Testis (tissue), 3 donors: Measurements from ENCODE around the gene VPS52. TPM values are rescaled to one million over a fixed set of nuclear protein-coding genes. Genes with fewer than 3 reads are reported as not detected.

Experiments
- DNase-seq: peaks from one replicate; pipeline ENCODE4 v3.0.0-alpha.2; 2019
- H3K27ac ChIP-seq, 2 donors: fragments of 200-600 bp; sonication (generic); one replicate each; pipeline ENCODE4 v1.5.1; 2019
- H3K27me3 ChIP-seq: fragments of 200-600 bp; sonication (generic); one replicate; pipeline ENCODE4 v1.5.1; 2019
- H3K36me3 ChIP-seq: fragments of 200-600 bp; sonication (generic); one replicate; pipeline ENCODE4 v1.5.1; 2017; ENCODE audit warnings: low read depth; ENCODE audit errors: missing control alignments
- H3K4me1 ChIP-seq: fragments of 200-600 bp; sonication (generic); one replicate; pipeline ENCODE4 v1.5.1; 2019
- H3K4me3 ChIP-seq, 2 donors: fragments of 200-600 bp; sonication (generic); one replicate each; pipeline ENCODE4 v1.5.1; 2017 to 2019
- H3K9me3 ChIP-seq: fragments of 200-600 bp; sonication (generic); one replicate; pipeline ENCODE4 v1.5.1; 2017
- CTCF ChIP-seq, 3 experiments: fragments of 450-650 bp in 2 of 3; fragments of 200-600 bp in 1 of 3; sonication (generic) in 1 of 3; IDR thresholded peaks; one replicate each; pipeline ENCODE4 v1.5.1; 2016 to 2019; ENCODE audit warnings: antibody characterized with exemption in 3 of 3, mild to moderate bottlenecking in 2 of 3, moderate library complexity in 1 of 3
- POLR2A ChIP-seq: fragments of 450-650 bp; IDR thresholded peaks from one replicate; pipeline ENCODE4 v1.6.1; 2017; ENCODE audit warnings: antibody characterized with exemption, mild to moderate bottlenecking, moderate library complexity
- WGBS, 2 donors: methylation state at CpG; one replicate each; pipeline ENCODE4 v1.1.5; 2018; 5-methylcytosine and 5-hydroxymethylcytosine counted together
- intact Hi-C: fragments of 100-400 bp; cut with DNase I; formaldehyde crosslinking; loops from one replicate; pipeline ENCODE4 v1.15.1; 2023; ENCODE audit warnings: low total_unique reads
- polyA plus RNA-seq: library from polyadenylated mRNA; stranded (reverse); fragments of 350-450 nt; fragmentation: Illumina TruSeq; extraction: RNeasy Lipid Tissue Mini Kit (QIAGEN cat#74804); gene quantifications from one replicate; pipeline ENCODE4 v1.2.3, GENCODE V29; 2014; ENCODE audit warnings: low read depth, low replicate concordance; ENCODE audit not compliant: insufficient read depth
- total RNA-seq, 2 donors: library from RNA; depleted of rRNA; stranded (reverse); fragments of >200 nt; gene quantifications; one replicate each; pipeline ENCODE4 v1.2.3, GENCODE V29; 2016

VPS52 gene
- total and polyA plus RNA-seq, 3 donors from 2014 or later = 71.0 to 87.1 (median 85.0) TPM

- peaks cover 18% of the 10 kb centered on the region for H3K4me1 ChIP-seq
- WGBS, 2 donors = 67 to 69% methylated on average over 5 to 13 of the region's 13 CpGs
- no peaks in the 10 kb centered on the region for H3K36me3 ChIP-seq
- no peaks in the 10 kb centered on the region for H3K9me3 ChIP-seq
- TF ChIP-seq CTCF (IDR thresholded peaks at IDR 0.05) (no peak), POLR2A (no peak)
- H3K27me3 ChIP-seq = no peaks in the 10 kb centered on the region
- intact Hi-C loops = no loop called here
- no peak for DNase-seq
- no peak overlapping the region for H3K27ac ChIP-seq
- H3K4me3 ChIP-seq = no peak overlapping the region
Measured at GRCh38 chr6:33279257-33279695, 7.6 kb upstream of the VPS52 start.

- TF ChIP-seq POLR2A (no peak), CTCF (IDR thresholded peaks at IDR 0.05) (no peak)
- Histone ChIP-seq H3K27ac (no peak overlapping the region), H3K9me3 (no peaks in the 10 kb centered on the region), H3K27me3 (no peaks in the 10 kb centered on the region), H3K4me3 (no peak overlapping the region), H3K4me1 (peaks cover 20% of the 10 kb centered on the region), H3K36me3 (no peaks in the 10 kb centered on the region)
- intact Hi-C loops = no loop called here
- WGBS, 2 donors = 80 to 83% methylated on average over 3 of the region's 3 CpGs
- DNase-seq = no peak
Measured at GRCh38 chr6:33278810-33279209, 7.1 kb upstream of the VPS52 start.

GRCh38 chr6:33278392-33278741, 6.7 kb upstream of the VPS52 start:
- peak overlapping the region in 1 of 2 donors; percentile 81 for H3K4me3 ChIP-seq
- no peaks in the 10 kb centered on the region for H3K27me3 ChIP-seq
- H3K36me3 ChIP-seq = no peaks in the 10 kb centered on the region
- peaks cover 20% of the 10 kb centered on the region for H3K4me1 ChIP-seq
- 79 to 85% methylated on average over 4 to 9 of the region's 9 CpGs for WGBS, 2 donors
- no peaks in the 10 kb centered on the region for H3K9me3 ChIP-seq
- intact Hi-C loops = no loop called here
- DNase-seq = no peak
- TF ChIP-seq CTCF (IDR thresholded peaks at IDR 0.05) = no peak
- no peak for TF ChIP-seq POLR2A
- H3K27ac ChIP-seq = peak overlapping the region in 1 of 2 donors; percentile 79

GRCh38 chr6:33277663-33278391, 6.2 kb upstream of the VPS52 start:
- Histone ChIP-seq H3K27ac (peak overlapping the region; percentile 79 to 87), H3K27me3 (no peaks in the 10 kb centered on the region), H3K9me3 (no peaks in the 10 kb centered on the region), H3K36me3 (no peaks in the 10 kb centered on the region), H3K4me1 (peaks cover 25% of the 10 kb centered on the region), H3K4me3 (peak overlapping the region; percentile 60 to 81)
- WGBS, 2 donors = 56 to 62% methylated on average over 10 to 38 of the region's 39 CpGs
- no peak for TF ChIP-seq POLR2A
- no peak for DNase-seq
- intact Hi-C loops = no loop called here

- H3K27ac ChIP-seq = peak within 1 kb of the TSS; percentile 79 to 87
- no peaks in the 10 kb centered on the region for H3K9me3 ChIP-seq
- peaks cover 27% of the 10 kb centered on the region for H3K4me1 ChIP-seq
- peak in 2 of 3 experiments; percentile 44 for TF ChIP-seq CTCF (IDR thresholded peaks at IDR 0.05)
- no peak for TF ChIP-seq POLR2A
- no peaks in the 10 kb centered on the region for H3K27me3 ChIP-seq
- DNase-seq = peak; percentile 81
- 0 to 2% methylated on average over 46 to 62 of the region's 80 CpGs for WGBS, 2 donors
- intact Hi-C loops = no loop called here
- no peaks in the 10 kb centered on the region for H3K36me3 ChIP-seq
- H3K4me3 ChIP-seq = peak within 1 kb of the TSS; percentile 60 to 81
Measured at GRCh38 chr6:33276864-33277662, 5.4 kb upstream of the VPS52 start, which contains the start of gene B3GALT4. TSS of gene B3GALT4 (plus strand) at chr6:33277123. CDS start at chr6:33277420, 297 bp downstream.
